Measurements from ENCODE around the gene SAMD11.

Gene SAMD11

GRCh38 chr1:947958-948357 lies 24.2 kb downstream of the SAMD11 start:
- H3K4me3 Mint-ChIP-seq = no peak overlapping the region
- peaks cover 47% of the 10 kb centered on the region for H3K36me3 Mint-ChIP-seq (ENCODE audit: low read depth)
- no peak for DNase-seq
- H3K9me3 Mint-ChIP-seq = no peaks in the 10 kb centered on the region
- H3K27me3 Mint-ChIP-seq (ENCODE audit: low read depth, poor library complexity) = peaks cover 13% of the 10 kb centered on the region
- H3K27ac Mint-ChIP-seq = no peak overlapping the region
- H3K4me1 Mint-ChIP-seq = peaks cover 28% of the 10 kb centered on the region
- TF ChIP-seq, protein P1, sequence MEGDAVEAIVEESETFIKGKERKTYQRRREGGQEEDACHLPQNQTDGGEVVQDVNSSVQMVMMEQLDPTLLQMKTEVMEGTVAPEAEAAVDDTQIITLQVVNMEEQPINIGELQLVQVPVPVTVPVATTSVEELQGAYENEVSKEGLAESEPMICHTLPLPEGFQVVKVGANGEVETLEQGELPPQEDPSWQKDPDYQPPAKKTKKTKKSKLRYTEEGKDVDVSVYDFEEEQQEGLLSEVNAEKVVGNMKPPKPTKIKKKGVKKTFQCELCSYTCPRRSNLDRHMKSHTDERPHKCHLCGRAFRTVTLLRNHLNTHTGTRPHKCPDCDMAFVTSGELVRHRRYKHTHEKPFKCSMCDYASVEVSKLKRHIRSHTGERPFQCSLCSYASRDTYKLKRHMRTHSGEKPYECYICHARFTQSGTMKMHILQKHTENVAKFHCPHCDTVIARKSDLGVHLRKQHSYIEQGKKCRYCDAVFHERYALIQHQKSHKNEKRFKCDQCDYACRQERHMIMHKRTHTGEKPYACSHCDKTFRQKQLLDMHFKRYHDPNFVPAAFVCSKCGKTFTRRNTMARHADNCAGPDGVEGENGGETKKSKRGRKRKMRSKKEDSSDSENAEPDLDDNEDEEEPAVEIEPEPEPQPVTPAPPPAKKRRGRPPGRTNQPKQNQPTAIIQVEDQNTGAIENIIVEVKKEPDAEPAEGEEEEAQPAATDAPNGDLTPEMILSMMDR (IDR thresholded peaks at IDR 0.05) = no peak

GRCh38 chr1:950268-950667 lies 26.5 kb downstream of the SAMD11 start:
- Mint-ChIP-seq H3K9me3 (no peaks in the 10 kb centered on the region), H3K27ac (no peak overlapping the region), H3K27me3 (ENCODE audit: low read depth, poor library complexity) (no peaks in the 10 kb centered on the region), H3K36me3 (ENCODE audit: low read depth) (peaks cover 56% of the 10 kb centered on the region), H3K4me1 (peaks cover 13% of the 10 kb centered on the region), H3K4me3 (no peak overlapping the region)
- TF ChIP-seq, protein P1 (IDR thresholded peaks at IDR 0.05) = no peak
- DNase-seq = no peak

DNA sequence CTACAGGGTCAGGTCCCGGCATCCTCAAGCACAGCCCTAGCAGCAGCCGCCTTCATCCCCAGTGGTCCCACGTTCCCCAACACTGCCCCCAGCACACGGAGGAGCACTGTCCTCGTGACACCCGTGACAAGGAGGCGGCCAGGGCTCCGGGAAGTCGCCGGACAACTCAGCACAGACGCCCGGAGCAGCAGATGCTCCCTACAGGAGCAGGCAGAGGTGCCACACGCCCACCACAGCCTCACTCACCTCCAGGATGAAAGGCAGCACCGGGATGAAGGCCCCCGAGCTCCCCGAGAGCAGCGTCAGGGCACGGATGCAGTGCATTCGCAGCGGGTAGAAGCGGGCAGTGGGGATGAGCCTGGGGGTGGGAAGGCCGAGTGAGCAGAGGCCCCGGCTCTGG lies 27.2 kb downstream of the SAMD11 start:
- H3K9me3 Mint-ChIP-seq = no peaks in the 10 kb centered on the region
- H3K27me3 Mint-ChIP-seq (ENCODE audit: low read depth, poor library complexity) = no peaks in the 10 kb centered on the region
- no peak overlapping the region for H3K4me3 Mint-ChIP-seq
- H3K4me1 Mint-ChIP-seq = peaks cover 6% of the 10 kb centered on the region
- no peak overlapping the region for H3K27ac Mint-ChIP-seq
- no peak for DNase-seq
- TF ChIP-seq, protein P1 (IDR thresholded peaks at IDR 0.05) = no peak
- H3K36me3 Mint-ChIP-seq (ENCODE audit: low read depth) = peaks cover 53% of the 10 kb centered on the region

- no peak for DNase-seq
- Mint-ChIP-seq H3K4me3 (no peak overlapping the region), H3K4me1 (peaks cover 5% of the 10 kb centered on the region), H3K36me3 (ENCODE audit: low read depth) (peaks cover 50% of the 10 kb centered on the region), H3K9me3 (no peaks in the 10 kb centered on the region), H3K27ac (no peak overlapping the region), H3K27me3 (ENCODE audit: low read depth, poor library complexity) (no peaks in the 10 kb centered on the region)
- TF ChIP-seq, protein P1 (IDR thresholded peaks at IDR 0.05) = peak; percentile 28
These were observed 27.6 kb downstream of the SAMD11 start for GRCh38 chr1:951364-951763.

DNA sequence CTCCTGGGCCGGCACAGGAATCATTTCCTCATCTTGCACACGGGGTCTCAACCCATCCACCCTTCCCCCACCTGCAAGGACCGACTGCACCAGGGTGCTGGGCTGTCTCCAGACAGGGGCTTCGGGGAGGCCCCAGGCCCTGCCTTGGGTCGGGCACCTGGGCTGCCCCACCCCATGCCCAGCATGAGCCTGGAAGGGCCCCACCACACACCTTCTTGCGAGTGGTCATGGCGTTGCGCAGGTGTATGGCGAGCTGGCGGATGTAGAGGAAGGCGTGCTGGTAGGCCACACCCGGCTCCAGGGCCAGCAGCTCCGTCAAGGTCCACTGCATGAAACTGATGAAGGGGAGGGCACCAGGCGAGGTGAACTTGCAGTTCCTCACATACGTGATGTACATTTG lies 28.5 kb downstream of the SAMD11 start:
- Mint-ChIP-seq H3K27ac (no peak overlapping the region), H3K36me3 (ENCODE audit: low read depth) (peaks cover 46% of the 10 kb centered on the region), H3K4me1 (peaks cover 5% of the 10 kb centered on the region), H3K27me3 (ENCODE audit: low read depth, poor library complexity) (no peaks in the 10 kb centered on the region), H3K4me3 (no peak overlapping the region), H3K9me3 (no peaks in the 10 kb centered on the region)
- TF ChIP-seq, protein P1 (IDR thresholded peaks at IDR 0.05) = no peak
- DNase-seq = no peak

- peaks cover 47% of the 10 kb centered on the region for H3K36me3 Mint-ChIP-seq (ENCODE audit: low read depth)
- TF ChIP-seq, protein P1 (IDR thresholded peaks at IDR 0.05) = no peak
- H3K4me1 Mint-ChIP-seq = peaks cover 9% of the 10 kb centered on the region
- no peaks in the 10 kb centered on the region for H3K9me3 Mint-ChIP-seq
- H3K27ac Mint-ChIP-seq = no peak overlapping the region
- no peaks in the 10 kb centered on the region for H3K27me3 Mint-ChIP-seq (ENCODE audit: low read depth, poor library complexity)
- DNase-seq = no peak
- H3K4me3 Mint-ChIP-seq = no peak overlapping the region
These were observed 28.9 kb downstream of the SAMD11 start for GRCh38 chr1:952603-953002.
